ENCODE data around the gene SAMD14.

The SAMD14 gene

GRCh38 chr17:50079334-50080095 is 50.4 kb downstream of the SAMD14 start:
- Histone ChIP-seq H3K9ac (no peak overlapping the region), H3K4me1 (no peaks in the 10 kb centered on the region), H3K79me2 (no peaks in the 10 kb centered on the region), H3K4me3 (ENCODE audit: low read depth, low read length) (no peak overlapping the region), H3K27me3 (ENCODE audit: control insufficient read depth, insufficient read depth, low read length) (no peaks in the 10 kb centered on the region), H2AFZ (no peak overlapping the region), H3K4me2 (ENCODE audit: low read length) (no peak overlapping the region), H3K36me3 (ENCODE audit: control insufficient read depth, insufficient read depth, low read length) (no peaks in the 10 kb centered on the region), H3K27ac (no peak overlapping the region), H3K9me3 (ENCODE audit: control insufficient read depth, low read length) (no peaks in the 10 kb centered on the region)
- peak; percentile 54 for TF ChIP-seq CTCF (IDR thresholded peaks at IDR 0.05)

GRCh38 chr17:50078430-50078829 is 51.5 kb downstream of the SAMD14 start:
- Histone ChIP-seq H3K27me3 (ENCODE audit: control insufficient read depth, insufficient read depth, low read length) (no peaks in the 10 kb centered on the region), H3K36me3 (ENCODE audit: control insufficient read depth, insufficient read depth, low read length) (no peaks in the 10 kb centered on the region), H3K27ac (no peak overlapping the region), H3K9ac (no peak overlapping the region), H3K4me3 (ENCODE audit: low read depth, low read length) (no peak overlapping the region), H3K4me2 (ENCODE audit: low read length) (no peak overlapping the region), H3K4me1 (no peaks in the 10 kb centered on the region), H2AFZ (no peak overlapping the region), H3K9me3 (ENCODE audit: control insufficient read depth, low read length) (no peaks in the 10 kb centered on the region), H3K79me2 (no peaks in the 10 kb centered on the region)
- no peak for TF ChIP-seq CTCF (IDR thresholded peaks at IDR 0.05)

GRCh38 chr17:50076591-50077235 is 53.2 kb downstream of the SAMD14 start:
- Histone ChIP-seq H3K27me3 (ENCODE audit: control insufficient read depth, insufficient read depth, low read length) (no peaks in the 10 kb centered on the region), H3K4me2 (ENCODE audit: low read length) (no peak overlapping the region), H3K9ac (no peak overlapping the region), H3K9me3 (ENCODE audit: control insufficient read depth, low read length) (no peaks in the 10 kb centered on the region), H3K27ac (no peak overlapping the region), H2AFZ (no peak overlapping the region), H3K36me3 (ENCODE audit: control insufficient read depth, insufficient read depth, low read length) (no peaks in the 10 kb centered on the region), H3K4me1 (peaks cover 4% of the 10 kb centered on the region), H3K79me2 (no peaks in the 10 kb centered on the region), H3K4me3 (ENCODE audit: low read depth, low read length) (no peak overlapping the region)
- no peak for TF ChIP-seq CTCF (IDR thresholded peaks at IDR 0.05)

GRCh38 chr17:50076221-50076590 is 53.8 kb downstream of the SAMD14 start:
- Histone ChIP-seq H3K27ac (no peak overlapping the region), H3K4me1 (peaks cover 4% of the 10 kb centered on the region), H3K79me2 (no peaks in the 10 kb centered on the region), H3K27me3 (ENCODE audit: control insufficient read depth, insufficient read depth, low read length) (no peaks in the 10 kb centered on the region), H3K9me3 (ENCODE audit: control insufficient read depth, low read length) (no peaks in the 10 kb centered on the region), H3K4me2 (ENCODE audit: low read length) (no peak overlapping the region), H2AFZ (no peak overlapping the region), H3K4me3 (ENCODE audit: low read depth, low read length) (no peak overlapping the region), H3K36me3 (ENCODE audit: control insufficient read depth, insufficient read depth, low read length) (no peaks in the 10 kb centered on the region), H3K9ac (no peak overlapping the region)
- TF ChIP-seq CTCF (IDR thresholded peaks at IDR 0.05), result no peak

Data from parathyroid adenoma (tissue), 2 donors.